ENCODE measurements around the gene MPND.

MPND gene

DNA sequence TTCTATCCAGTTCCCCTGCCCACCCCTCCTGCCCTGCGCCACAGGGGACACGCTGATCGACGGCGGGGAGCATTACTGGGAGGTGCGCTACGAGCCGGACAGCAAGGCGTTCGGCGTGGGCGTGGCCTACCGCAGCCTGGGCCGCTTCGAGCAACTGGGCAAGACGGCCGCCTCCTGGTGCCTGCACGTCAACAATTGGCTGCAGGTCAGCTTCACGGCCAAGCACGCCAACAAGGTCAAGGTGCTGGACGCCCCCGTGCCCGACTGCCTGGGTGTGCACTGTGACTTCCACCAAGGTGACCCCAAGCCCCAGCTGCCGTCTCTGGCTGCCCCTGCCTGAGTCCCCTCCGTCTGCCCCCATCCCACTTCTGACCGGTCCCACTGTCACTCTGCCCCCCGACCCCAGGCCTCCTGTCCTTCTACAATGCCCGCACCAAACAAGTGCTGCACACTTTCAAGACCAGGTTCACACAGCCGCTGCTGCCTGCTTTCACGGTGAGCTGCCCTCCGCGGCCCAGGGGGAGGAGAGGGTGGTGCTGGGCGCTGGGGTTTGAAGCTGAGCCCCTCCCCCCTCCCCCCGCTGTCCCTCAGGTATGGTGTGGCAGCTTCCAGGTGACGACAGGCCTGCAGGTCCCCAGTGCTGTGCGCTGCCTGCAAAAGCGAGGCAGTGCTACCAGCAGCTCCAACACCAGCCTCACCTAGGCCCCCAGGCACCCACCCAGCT is 20.3 kb upstream of the MPND start:
- TF ChIP-seq PPARA (CRISPR knock-in tag; IDR thresholded peaks at IDR 0.05; ENCODE audit: borderline replicate concordance) (no peak), CREB5 (CRISPR knock-in tag; IDR thresholded peaks at IDR 0.05; ENCODE audit: low read depth) (no peak), ISL1 (CRISPR knock-in tag; IDR thresholded peaks at IDR 0.05) (no peak), OSR1 (CRISPR knock-in tag; IDR thresholded peaks at IDR 0.05) (no peak), ARNTL (CRISPR knock-in tag; IDR thresholded peaks at IDR 0.05; ENCODE audit: borderline replicate concordance, low read depth) (no peak), ZNF565 (CRISPR knock-in tag; conservative IDR thresholded peaks at IDR 0.05; ENCODE audit: low read depth) (no peak), ZNF70 (CRISPR knock-in tag; IDR thresholded peaks at IDR 0.05) (no peak), ZNF8 (CRISPR knock-in tag; IDR thresholded peaks at IDR 0.05) (no peak), GLIS3 (CRISPR knock-in tag; IDR thresholded peaks at IDR 0.05) (no peak)
- TF ChIP-seq, protein P1, sequence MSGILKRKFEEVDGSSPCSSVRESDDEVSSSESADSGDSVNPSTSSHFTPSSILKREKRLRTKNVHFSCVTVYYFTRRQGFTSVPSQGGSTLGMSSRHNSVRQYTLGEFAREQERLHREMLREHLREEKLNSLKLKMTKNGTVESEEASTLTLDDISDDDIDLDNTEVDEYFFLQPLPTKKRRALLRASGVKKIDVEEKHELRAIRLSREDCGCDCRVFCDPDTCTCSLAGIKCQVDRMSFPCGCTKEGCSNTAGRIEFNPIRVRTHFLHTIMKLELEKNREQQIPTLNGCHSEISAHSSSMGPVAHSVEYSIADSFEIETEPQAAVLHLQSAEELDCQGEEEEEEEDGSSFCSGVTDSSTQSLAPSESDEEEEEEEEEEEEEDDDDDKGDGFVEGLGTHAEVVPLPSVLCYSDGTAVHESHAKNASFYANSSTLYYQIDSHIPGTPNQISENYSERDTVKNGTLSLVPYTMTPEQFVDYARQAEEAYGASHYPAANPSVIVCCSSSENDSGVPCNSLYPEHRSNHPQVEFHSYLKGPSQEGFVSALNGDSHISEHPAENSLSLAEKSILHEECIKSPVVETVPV (CRISPR knock-in tag; IDR thresholded peaks at IDR 0.05) = no peak
- TF ChIP-seq, protein P2, sequence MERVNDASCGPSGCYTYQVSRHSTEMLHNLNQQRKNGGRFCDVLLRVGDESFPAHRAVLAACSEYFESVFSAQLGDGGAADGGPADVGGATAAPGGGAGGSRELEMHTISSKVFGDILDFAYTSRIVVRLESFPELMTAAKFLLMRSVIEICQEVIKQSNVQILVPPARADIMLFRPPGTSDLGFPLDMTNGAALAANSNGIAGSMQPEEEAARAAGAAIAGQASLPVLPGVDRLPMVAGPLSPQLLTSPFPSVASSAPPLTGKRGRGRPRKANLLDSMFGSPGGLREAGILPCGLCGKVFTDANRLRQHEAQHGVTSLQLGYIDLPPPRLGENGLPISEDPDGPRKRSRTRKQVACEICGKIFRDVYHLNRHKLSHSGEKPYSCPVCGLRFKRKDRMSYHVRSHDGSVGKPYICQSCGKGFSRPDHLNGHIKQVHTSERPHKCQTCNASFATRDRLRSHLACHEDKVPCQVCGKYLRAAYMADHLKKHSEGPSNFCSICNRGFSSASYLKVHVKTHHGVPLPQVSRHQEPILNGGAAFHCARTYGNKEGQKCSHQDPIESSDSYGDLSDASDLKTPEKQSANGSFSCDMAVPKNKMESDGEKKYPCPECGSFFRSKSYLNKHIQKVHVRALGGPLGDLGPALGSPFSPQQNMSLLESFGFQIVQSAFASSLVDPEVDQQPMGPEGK (CRISPR knock-in tag; IDR thresholded peaks at IDR 0.05; ENCODE audit: borderline replicate concordance) = no peak
- ATAC-seq = no peak

- ATAC-seq = no peak
- TF ChIP-seq ESRRG (CRISPR knock-in tag; IDR thresholded peaks at IDR 0.05) = no peak
- no peak for TF ChIP-seq ZNF70 (CRISPR knock-in tag; IDR thresholded peaks at IDR 0.05)
- no peak for TF ChIP-seq TCF4 (CRISPR knock-in tag; IDR thresholded peaks at IDR 0.05; ENCODE audit: borderline replicate concordance)
- no peak for TF ChIP-seq ISL1 (CRISPR knock-in tag; IDR thresholded peaks at IDR 0.05)
- no peak for TF ChIP-seq CSDC2 (CRISPR knock-in tag; IDR thresholded peaks at IDR 0.05)
- TF ChIP-seq ZNF565 (CRISPR knock-in tag; conservative IDR thresholded peaks at IDR 0.05; ENCODE audit: low read depth) = no peak
- TF ChIP-seq ARNTL (CRISPR knock-in tag; IDR thresholded peaks at IDR 0.05; ENCODE audit: borderline replicate concordance, low read depth) = no peak
- no peak for TF ChIP-seq CREB5 (CRISPR knock-in tag; IDR thresholded peaks at IDR 0.05; ENCODE audit: low read depth)
- TF ChIP-seq TOX (CRISPR knock-in tag; IDR thresholded peaks at IDR 0.05; ENCODE audit: borderline replicate concordance) = no peak
- no peak for TF ChIP-seq ZNF8 (CRISPR knock-in tag; IDR thresholded peaks at IDR 0.05)
- no peak for TF ChIP-seq RARB (CRISPR knock-in tag; IDR thresholded peaks at IDR 0.05)
Observed at GRCh38 chr19:4323692-4324091, 19.7 kb upstream of the MPND start.

- ATAC-seq = no peak
- no peak for TF ChIP-seq OSR1 (CRISPR knock-in tag; IDR thresholded peaks at IDR 0.05)
- TF ChIP-seq TCF4 (CRISPR knock-in tag; IDR thresholded peaks at IDR 0.05; ENCODE audit: borderline replicate concordance) = no peak
- no peak for TF ChIP-seq TOX (CRISPR knock-in tag; IDR thresholded peaks at IDR 0.05; ENCODE audit: borderline replicate concordance)
- TF ChIP-seq ZNF70 (CRISPR knock-in tag; IDR thresholded peaks at IDR 0.05) = no peak
Observed at GRCh38 chr19:4324228-4324627, 19.1 kb upstream of the MPND start.

DNA sequence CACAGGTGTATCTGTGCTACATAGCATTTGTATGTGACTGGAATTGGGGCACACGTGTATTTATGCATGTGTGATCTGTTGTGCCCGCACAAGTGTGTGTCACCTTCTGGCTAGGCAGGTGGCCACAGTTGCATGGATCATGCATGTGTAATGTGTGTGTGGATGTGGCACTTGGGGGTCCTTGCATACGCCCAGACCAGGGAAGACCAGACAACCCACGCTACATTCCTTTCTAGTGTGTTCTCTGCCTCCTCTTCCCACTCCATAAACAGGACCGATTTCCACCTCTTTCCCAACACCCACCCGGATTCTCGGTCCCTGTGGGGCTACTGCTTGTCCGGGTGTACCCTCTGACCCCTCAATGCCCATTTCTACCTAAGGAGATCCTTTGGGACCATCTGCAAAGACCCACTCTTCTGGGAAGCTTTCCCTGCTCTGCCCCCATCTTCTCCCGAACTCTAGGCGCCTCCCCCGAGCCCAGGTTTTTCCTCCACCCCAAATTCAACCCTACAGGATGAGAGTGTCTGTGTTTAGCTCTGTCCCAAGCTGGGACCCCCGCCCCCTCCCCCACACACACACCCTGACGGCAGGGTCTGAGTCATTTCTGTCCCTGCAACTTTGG is 17.0 kb upstream of the MPND start:
- no peak for ATAC-seq
- TF ChIP-seq PPARA (CRISPR knock-in tag; IDR thresholded peaks at IDR 0.05; ENCODE audit: borderline replicate concordance) (no peak), ESRRG (CRISPR knock-in tag; IDR thresholded peaks at IDR 0.05) (no peak), ZNF8 (CRISPR knock-in tag; IDR thresholded peaks at IDR 0.05) (no peak), ISL1 (CRISPR knock-in tag; IDR thresholded peaks at IDR 0.05) (no peak), ZNF70 (CRISPR knock-in tag; IDR thresholded peaks at IDR 0.05) (no peak), ZFP30 (CRISPR knock-in tag; IDR thresholded peaks at IDR 0.05) (no peak), TOX (CRISPR knock-in tag; IDR thresholded peaks at IDR 0.05; ENCODE audit: borderline replicate concordance) (no peak), RARB (CRISPR knock-in tag; IDR thresholded peaks at IDR 0.05) (no peak), OSR1 (CRISPR knock-in tag; IDR thresholded peaks at IDR 0.05) (no peak), CREB5 (CRISPR knock-in tag; IDR thresholded peaks at IDR 0.05; ENCODE audit: low read depth) (no peak)
- TF ChIP-seq, protein P2 (CRISPR knock-in tag; IDR thresholded peaks at IDR 0.05; ENCODE audit: borderline replicate concordance) = no peak
- TF ChIP-seq, protein P3, sequence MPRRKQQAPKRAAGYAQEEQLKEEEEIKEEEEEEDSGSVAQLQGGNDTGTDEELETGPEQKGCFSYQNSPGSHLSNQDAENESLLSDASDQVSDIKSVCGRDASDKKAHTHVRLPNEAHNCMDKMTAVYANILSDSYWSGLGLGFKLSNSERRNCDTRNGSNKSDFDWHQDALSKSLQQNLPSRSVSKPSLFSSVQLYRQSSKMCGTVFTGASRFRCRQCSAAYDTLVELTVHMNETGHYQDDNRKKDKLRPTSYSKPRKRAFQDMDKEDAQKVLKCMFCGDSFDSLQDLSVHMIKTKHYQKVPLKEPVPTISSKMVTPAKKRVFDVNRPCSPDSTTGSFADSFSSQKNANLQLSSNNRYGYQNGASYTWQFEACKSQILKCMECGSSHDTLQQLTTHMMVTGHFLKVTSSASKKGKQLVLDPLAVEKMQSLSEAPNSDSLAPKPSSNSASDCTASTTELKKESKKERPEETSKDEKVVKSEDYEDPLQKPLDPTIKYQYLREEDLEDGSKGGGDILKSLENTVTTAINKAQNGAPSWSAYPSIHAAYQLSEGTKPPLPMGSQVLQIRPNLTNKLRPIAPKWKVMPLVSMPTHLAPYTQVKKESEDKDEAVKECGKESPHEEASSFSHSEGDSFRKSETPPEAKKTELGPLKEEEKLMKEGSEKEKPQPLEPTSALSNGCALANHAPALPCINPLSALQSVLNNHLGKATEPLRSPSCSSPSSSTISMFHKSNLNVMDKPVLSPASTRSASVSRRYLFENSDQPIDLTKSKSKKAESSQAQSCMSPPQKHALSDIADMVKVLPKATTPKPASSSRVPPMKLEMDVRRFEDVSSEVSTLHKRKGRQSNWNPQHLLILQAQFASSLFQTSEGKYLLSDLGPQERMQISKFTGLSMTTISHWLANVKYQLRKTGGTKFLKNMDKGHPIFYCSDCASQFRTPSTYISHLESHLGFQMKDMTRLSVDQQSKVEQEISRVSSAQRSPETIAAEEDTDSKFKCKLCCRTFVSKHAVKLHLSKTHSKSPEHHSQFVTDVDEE (CRISPR knock-in tag; IDR thresholded peaks at IDR 0.05) = no peak
